HG03460 (cell line): ENCODE results near the gene BCOR.

Experiments
- ATAC-seq: cut with Tn5 transposase; IDR thresholded peaks from one replicate; pipeline ENCODE4 v1.9.1; 2021; ENCODE audit not compliant: unreplicated experiment

Gene BCOR

GRCh38 chrX:40037367-40037766 lies 60.4 kb downstream of the BCOR start:
- no peak for ATAC-seq

GRCh38 chrX:40035726-40036125 lies 62.0 kb downstream of the BCOR start:
- no peak for ATAC-seq

- ATAC-seq = no peak
Observed at GRCh38 chrX:40031911-40032310, 65.8 kb downstream of the BCOR start.

GRCh38 chrX:40030205-40030604 lies 67.6 kb downstream of the BCOR start:
- ATAC-seq = no peak

GRCh38 chrX:40022421-40022820 lies 75.3 kb downstream of the BCOR start:
- no peak for ATAC-seq

- no peak for ATAC-seq
Observed at GRCh38 chrX:40021647-40022046, 76.1 kb downstream of the BCOR start.

GRCh38 chrX:40019541-40019940 lies 78.2 kb downstream of the BCOR start:
- ATAC-seq = no peak

GRCh38 chrX:40018041-40018440 lies 79.7 kb downstream of the BCOR start:
- no peak for ATAC-seq

- ATAC-seq = no peak
Observed at GRCh38 chrX:40016749-40017148, 81.0 kb downstream of the BCOR start.

- ATAC-seq = no peak
Observed at GRCh38 chrX:40015693-40016092, 82.1 kb downstream of the BCOR start.

GRCh38 chrX:40013266-40014195 lies 84.2 kb downstream of the BCOR start:
- peak; percentile 42 for ATAC-seq

GRCh38 chrX:40012868-40013265 lies 84.9 kb downstream of the BCOR start:
- ATAC-seq = peak; percentile 40

GRCh38 chrX:40012039-40012867 lies 85.5 kb downstream of the BCOR start:
- ATAC-seq = peak; percentile 7

- ATAC-seq = no peak
Observed at GRCh38 chrX:40011322-40012038, 86.3 kb downstream of the BCOR start.

- no peak for ATAC-seq
Observed at GRCh38 chrX:40010550-40011321, 87.0 kb downstream of the BCOR start.

- no peak for ATAC-seq
Observed at GRCh38 chrX:40009890-40010289, 87.9 kb downstream of the BCOR start.

GRCh38 chrX:40009462-40009851 lies 88.3 kb downstream of the BCOR start:
- ATAC-seq = no peak

GRCh38 chrX:40008791-40009461 lies 88.8 kb downstream of the BCOR start:
- no peak for ATAC-seq

- ATAC-seq = no peak
Observed at GRCh38 chrX:40007756-40008705, 89.7 kb downstream of the BCOR start.
